Activated naive CD4-positive, alpha-beta T cell treated with anti-CD3 and anti-CD28 coated beads, Interleukin-2, amount 50 U/mL, for 72 hours (primary cell): Measurements from ENCODE around the gene P2RX2. TPM values are rescaled to one million over a fixed set of nuclear protein-coding genes. Genes with fewer than 3 reads are reported as not detected.

ENCODE experiments used
- ATAC-seq, 2 donors: fragments of 150-1000 bp; cut with Tn5 transposase; 2 replicates each; pipeline ENCODE4 v1.10.0; 2021; ENCODE audit warnings: mild to moderate bottlenecking in 2 of 2, moderate library complexity in 2 of 2
- DNase-seq, 2 donors: peaks; one replicate each; pipeline ENCODE4 v3.0.0; 2021 to 2022; ENCODE audit warnings: low spot score in 2 of 2
- H3K27ac Mint-ChIP-seq, 2 donors: one replicate each; pipeline ENCODE4 v1.8.0; 2022; ENCODE audit warnings: mild to moderate bottlenecking in 2 of 2, mixed read lengths in 2 of 2
- H3K36me3 Mint-ChIP-seq, 2 donors: one replicate each; pipeline ENCODE4 v1.8.0; 2022; ENCODE audit warnings: mixed read lengths in 2 of 2
- H3K9me3 Mint-ChIP-seq, 2 donors: one replicate each; pipeline ENCODE4 v1.8.0; 2022; ENCODE audit warnings: mixed read lengths in 2 of 2
- total RNA-seq, 2 donors: library from RNA; stranded (reverse); gene quantifications; one replicate each; pipeline ENCODE4 v1.2.3, GENCODE V29; 2022

P2RX2 gene
- total RNA-seq, 2 donors from 2014 or later: not detected

GRCh38 chr12:132581348-132582057, 37.1 kb upstream of the P2RX2 start:
- no peak for ATAC-seq
- Mint-ChIP-seq H3K27ac (no peak overlapping the region), H3K36me3 (no peaks in the 10 kb centered on the region), H3K9me3 (no peaks in the 10 kb centered on the region)
- no peak for DNase-seq

GRCh38 chr12:132582058-132582420, 36.5 kb upstream of the P2RX2 start:
- no peaks in the 10 kb centered on the region for H3K36me3 Mint-ChIP-seq
- ATAC-seq: no peak
- H3K27ac Mint-ChIP-seq: no peak overlapping the region
- H3K9me3 Mint-ChIP-seq: no peaks in the 10 kb centered on the region
- DNase-seq: no peak

- DNase-seq: no peak
- Mint-ChIP-seq H3K36me3 (no peaks in the 10 kb centered on the region), H3K27ac (no peak overlapping the region), H3K9me3 (no peaks in the 10 kb centered on the region)
- ATAC-seq: no peak
Observed at GRCh38 chr12:132582582-132583410, 35.8 kb upstream of the P2RX2 start.

GRCh38 chr12:132583411-132583710, 35.2 kb upstream of the P2RX2 start:
- Mint-ChIP-seq H3K27ac (no peak overlapping the region), H3K36me3 (no peaks in the 10 kb centered on the region), H3K9me3 (no peaks in the 10 kb centered on the region)
- DNase-seq (no peak), ATAC-seq (no peak)

GRCh38 chr12:132583736-132584135, 34.8 kb upstream of the P2RX2 start:
- ATAC-seq (no peak), DNase-seq (no peak)
- H3K36me3 Mint-ChIP-seq: no peaks in the 10 kb centered on the region
- H3K27ac Mint-ChIP-seq: no peak overlapping the region
- no peaks in the 10 kb centered on the region for H3K9me3 Mint-ChIP-seq

GRCh38 chr12:132584429-132584828, 34.1 kb upstream of the P2RX2 start:
- Mint-ChIP-seq H3K36me3 (no peaks in the 10 kb centered on the region), H3K9me3 (no peaks in the 10 kb centered on the region), H3K27ac (no peak overlapping the region)
- DNase-seq (no peak), ATAC-seq (no peak)

- Mint-ChIP-seq H3K27ac (no peak overlapping the region), H3K9me3 (no peaks in the 10 kb centered on the region), H3K36me3 (no peaks in the 10 kb centered on the region)
- ATAC-seq (no peak), DNase-seq (no peak)
Observed at GRCh38 chr12:132585177-132585576, 33.4 kb upstream of the P2RX2 start.

- no peaks in the 10 kb centered on the region for H3K9me3 Mint-ChIP-seq
- ATAC-seq (no peak), DNase-seq (no peak)
- H3K36me3 Mint-ChIP-seq: no peaks in the 10 kb centered on the region
- no peak overlapping the region for H3K27ac Mint-ChIP-seq
Observed at GRCh38 chr12:132586929-132587328, 31.6 kb upstream of the P2RX2 start.

- ATAC-seq: no peak
- no peaks in the 10 kb centered on the region for H3K36me3 Mint-ChIP-seq
Observed at GRCh38 chr12:132587781-132588180, 30.8 kb upstream of the P2RX2 start.

GRCh38 chr12:132588319-132588718, 30.3 kb upstream of the P2RX2 start:
- H3K9me3 Mint-ChIP-seq: no peaks in the 10 kb centered on the region
- DNase-seq: no peak
- H3K27ac Mint-ChIP-seq: no peak overlapping the region
- H3K36me3 Mint-ChIP-seq: no peaks in the 10 kb centered on the region
- ATAC-seq: no peak

More at GRCh38 chr12:132587781-132588180, 30.8 kb upstream of the P2RX2 start:
- no peak for DNase-seq
- Mint-ChIP-seq H3K27ac (no peak overlapping the region), H3K9me3 (no peaks in the 10 kb centered on the region)

- Mint-ChIP-seq H3K9me3 (no peaks in the 10 kb centered on the region), H3K36me3 (no peaks in the 10 kb centered on the region), H3K27ac (no peak overlapping the region)
- DNase-seq: no peak
- no peak for ATAC-seq
Observed at GRCh38 chr12:132588821-132589669, 29.5 kb upstream of the P2RX2 start.

- no peak overlapping the region for H3K27ac Mint-ChIP-seq
- ATAC-seq (no peak), DNase-seq (no peak)
- H3K9me3 Mint-ChIP-seq: no peaks in the 10 kb centered on the region
- no peaks in the 10 kb centered on the region for H3K36me3 Mint-ChIP-seq
Observed at GRCh38 chr12:132591107-132591935, 27.3 kb upstream of the P2RX2 start.

GRCh38 chr12:132592282-132592970, 26.1 kb upstream of the P2RX2 start:
- DNase-seq: no peak

GRCh38 chr12:132593071-132593470, 25.5 kb upstream of the P2RX2 start:
- Mint-ChIP-seq H3K9me3 (no peaks in the 10 kb centered on the region), H3K27ac (peak overlapping the region in 1 of 2 donors; percentile 50), H3K36me3 (peaks cover 0 to 6% of the 10 kb centered on the region in 2 donors)
- DNase-seq: no peak
- ATAC-seq: no peak

More at GRCh38 chr12:132592282-132592970, 26.1 kb upstream of the P2RX2 start:
- ATAC-seq: no peak
- Mint-ChIP-seq H3K27ac (peak overlapping the region in 1 of 2 donors; percentile 50), H3K36me3 (peaks cover 0 to 3% of the 10 kb centered on the region in 2 donors), H3K9me3 (no peaks in the 10 kb centered on the region)

- ATAC-seq (no peak), DNase-seq (no peak)
- no peak overlapping the region for H3K27ac Mint-ChIP-seq
- peaks cover 0 to 6% of the 10 kb centered on the region in 2 donors for H3K36me3 Mint-ChIP-seq
- no peaks in the 10 kb centered on the region for H3K9me3 Mint-ChIP-seq
Observed at GRCh38 chr12:132593521-132593920, 25.1 kb upstream of the P2RX2 start.

GRCh38 chr12:132593938-132594358, 24.6 kb upstream of the P2RX2 start:
- DNase-seq: peak in 1 of 2 donors; percentile 34
- Mint-ChIP-seq H3K36me3 (peaks cover 0 to 6% of the 10 kb centered on the region in 2 donors), H3K27ac (no peak overlapping the region), H3K9me3 (no peaks in the 10 kb centered on the region)
- ATAC-seq: peak; percentile 66 to 86
